IPS-18c (cell line): ENCODE data around the gene SLC45A3.

Experiments used
- H3K4me3 ChIP-seq: 2 replicates; pipeline ENCODE4 v1.7.0; 2013; ENCODE audit warnings: low read depth, mild to moderate bottlenecking, low read length, moderate library complexity; ENCODE audit not compliant: insufficient read depth
- H3K9me3 ChIP-seq: one replicate; pipeline ENCODE4 v1.6.1; 2013; ENCODE audit warnings: mild to moderate bottlenecking, low read length, moderate library complexity; ENCODE audit not compliant: control insufficient read depth, insufficient read depth

Gene SLC45A3

GRCh38 chr1:205676002-205676401 lies 4.3 kb downstream of the SLC45A3 start:
- Histone ChIP-seq H3K9me3 (no peaks in the 10 kb centered on the region), H3K4me3 (0 out of 2 replicates have a peak overlapping the region, but pooled peaks have one; percentile 3)

DNA sequence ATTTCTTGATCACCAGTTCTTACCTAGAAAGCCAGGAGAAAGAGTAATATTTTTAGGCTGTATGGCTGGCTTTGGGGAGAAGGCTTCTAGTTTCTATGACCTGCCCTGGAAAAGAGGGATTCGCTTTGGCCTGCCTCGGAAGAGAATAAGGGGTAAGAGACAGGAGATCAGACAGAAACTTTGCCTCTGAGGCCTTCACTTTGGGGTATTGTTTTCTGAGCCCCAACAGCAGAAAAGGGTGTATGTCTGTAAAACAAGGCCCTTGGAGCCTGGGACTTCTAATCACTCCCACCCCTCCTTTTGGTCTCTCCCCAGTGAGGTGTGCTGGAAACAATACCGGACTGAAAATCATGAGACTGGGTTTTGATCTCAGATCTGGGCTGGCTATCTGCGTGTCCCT lies 5.1 kb downstream of the SLC45A3 start:
- Histone ChIP-seq H3K9me3 (no peaks in the 10 kb centered on the region), H3K4me3 (no peak overlapping the region)

DNA sequence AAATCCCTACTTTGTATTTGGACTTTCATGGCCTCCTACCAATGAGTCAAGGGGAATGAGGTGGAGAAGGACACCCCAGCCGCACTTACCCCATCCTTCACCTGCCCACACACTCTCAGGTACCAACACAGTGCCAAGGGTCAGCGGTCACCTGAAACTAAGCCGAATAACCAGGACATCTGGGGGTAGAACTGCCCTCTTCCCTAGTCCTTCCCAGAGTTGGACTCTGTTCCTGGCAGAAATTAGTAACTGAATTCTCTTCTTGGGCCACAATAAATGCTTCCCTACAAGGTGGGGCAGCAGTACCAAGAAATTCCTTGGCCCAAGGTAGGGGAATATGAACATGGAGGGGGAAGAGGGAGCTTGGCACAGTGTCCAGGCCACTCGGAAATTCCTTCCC lies 7.3 kb downstream of the SLC45A3 start:
- H3K9me3 ChIP-seq, result no peaks in the 10 kb centered on the region
- no peak overlapping the region for H3K4me3 ChIP-seq

- Histone ChIP-seq H3K9me3 (no peaks in the 10 kb centered on the region), H3K4me3 (no peak overlapping the region)
Measured at GRCh38 chr1:205672395-205672889, 7.9 kb downstream of the SLC45A3 start.

GRCh38 chr1:205670611-205671430 lies 9.5 kb downstream of the SLC45A3 start:
- no peak overlapping the region; the same call in 1 of the 2 replicates for H3K4me3 ChIP-seq

DNA sequence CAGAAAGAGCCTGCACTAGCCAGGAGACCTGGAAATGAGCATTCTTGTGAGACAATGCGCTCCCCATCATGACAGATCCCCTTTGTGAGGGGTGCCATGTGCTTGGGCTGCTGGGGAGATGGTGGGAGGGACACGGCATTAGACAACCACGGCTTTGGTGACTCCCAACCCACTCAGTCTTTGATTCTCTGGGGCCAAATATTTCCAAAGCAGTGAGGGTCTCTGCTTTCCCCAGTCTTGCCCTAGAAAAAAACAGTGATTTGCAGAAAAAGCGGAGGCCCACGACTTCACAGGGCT lies 10.2 kb downstream of the SLC45A3 start:
- peak overlapping the region; percentile 28; the same call in 1 of the 2 replicates for H3K4me3 ChIP-seq
- H3K9me3 ChIP-seq, result no peaks in the 10 kb centered on the region

More at GRCh38 chr1:205670611-205671430, 9.5 kb downstream of the SLC45A3 start:
- H3K9me3 ChIP-seq, result no peaks in the 10 kb centered on the region

GRCh38 chr1:205669341-205670149 lies 10.8 kb downstream of the SLC45A3 start:
- no peaks in the 10 kb centered on the region for H3K9me3 ChIP-seq
- peak overlapping the region; percentile 1; the same call in 1 of the 2 replicates for H3K4me3 ChIP-seq

DNA sequence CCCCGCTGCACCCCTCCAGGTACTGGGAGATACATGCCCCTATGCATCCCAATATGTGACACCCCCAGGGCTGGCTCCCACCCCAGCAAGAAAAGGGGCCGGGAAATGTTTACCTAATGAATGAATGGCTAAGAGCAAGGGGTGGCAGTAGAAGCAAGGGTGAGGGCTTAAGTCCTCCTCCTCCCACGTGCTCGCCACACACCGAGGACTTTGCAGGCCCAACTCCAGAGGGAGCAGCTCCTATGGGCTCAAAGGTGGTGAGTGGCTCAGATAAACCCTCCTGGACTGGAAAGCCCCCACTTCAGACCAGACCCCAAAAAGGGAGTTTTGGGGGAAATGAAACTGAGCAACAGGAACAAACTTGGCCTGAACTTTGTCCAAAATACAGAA lies 11.4 kb downstream of the SLC45A3 start:
- H3K4me3 ChIP-seq, result no peak overlapping the region
- H3K9me3 ChIP-seq, result no peaks in the 10 kb centered on the region

DNA sequence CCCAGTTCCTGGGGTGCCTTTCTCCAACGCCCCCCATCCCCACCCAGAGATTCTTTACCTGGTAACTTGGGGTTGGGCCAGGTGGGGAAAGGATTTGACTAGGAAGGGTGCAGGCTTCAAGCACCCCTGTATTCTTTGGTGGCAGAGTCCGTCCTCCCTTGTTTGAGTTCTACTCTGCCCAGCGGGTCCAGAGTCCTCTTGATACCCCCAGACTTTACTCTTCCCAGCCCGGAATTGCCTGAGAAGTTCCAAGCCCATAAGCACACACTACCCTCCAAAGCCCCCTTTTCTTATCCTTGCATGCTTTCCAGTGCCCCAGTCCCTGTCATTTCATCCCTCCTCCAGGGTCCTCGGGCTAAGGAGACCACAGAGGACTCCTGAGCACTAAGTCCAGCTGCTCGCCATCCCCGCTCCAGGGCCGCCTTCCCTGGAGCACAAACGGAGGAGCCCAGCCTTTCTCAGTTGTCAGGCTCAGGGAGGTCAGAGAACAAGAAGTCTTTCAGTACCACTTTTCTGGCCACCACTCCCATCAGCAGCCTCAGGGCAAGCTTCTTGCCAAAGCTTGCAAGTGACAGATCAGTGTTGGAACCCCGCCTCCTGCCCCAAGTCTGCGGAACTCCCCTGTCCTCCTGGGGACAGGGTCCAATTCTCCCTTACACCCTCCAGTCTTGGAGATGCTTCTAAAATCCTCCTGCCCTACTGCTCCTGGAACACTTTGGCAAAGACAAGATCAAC lies 12.2 kb downstream of the SLC45A3 start:
- Histone ChIP-seq H3K4me3 (no peak overlapping the region), H3K9me3 (peaks cover 4% of the 10 kb centered on the region)

DNA sequence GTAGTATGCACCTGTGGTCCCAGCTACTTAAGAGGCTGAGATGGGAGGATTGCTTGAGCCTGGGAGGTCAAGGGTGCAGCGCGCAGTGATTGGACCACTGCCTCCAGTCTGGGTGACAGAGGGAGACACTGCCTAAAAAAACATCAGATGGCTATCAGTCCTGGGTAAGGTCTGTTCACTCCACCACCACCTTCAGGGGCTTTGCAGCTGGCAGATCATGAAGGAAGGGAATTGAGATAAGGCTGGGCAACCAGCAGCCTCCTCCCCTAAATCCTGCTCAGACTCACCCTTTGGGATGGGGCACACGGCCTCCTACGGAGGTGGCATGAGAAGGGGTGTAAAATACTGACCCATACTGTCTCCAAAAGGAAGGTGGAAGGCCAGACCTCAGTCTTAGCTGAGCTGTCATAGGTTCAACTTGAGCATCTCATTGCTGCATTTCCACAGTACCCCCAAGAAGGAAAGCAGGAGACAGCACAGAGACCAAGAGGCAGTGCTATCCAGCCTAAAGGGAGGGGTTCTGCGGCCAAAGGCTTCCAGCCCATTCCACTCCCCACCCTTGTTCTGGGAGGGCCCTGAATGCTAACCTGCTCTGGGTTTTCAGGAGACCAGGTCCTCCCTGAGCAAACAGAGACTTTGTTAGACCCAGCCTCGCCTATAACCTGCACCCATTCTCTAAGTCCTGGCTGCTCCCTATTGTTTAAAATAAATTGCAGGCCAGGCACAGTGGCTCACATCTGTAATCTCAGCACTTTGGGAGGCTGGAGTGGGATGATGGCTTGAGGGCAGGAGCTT lies 13.7 kb downstream of the SLC45A3 start:
- Histone ChIP-seq H3K4me3 (no peak overlapping the region), H3K9me3 (peaks cover 4% of the 10 kb centered on the region)

DNA sequence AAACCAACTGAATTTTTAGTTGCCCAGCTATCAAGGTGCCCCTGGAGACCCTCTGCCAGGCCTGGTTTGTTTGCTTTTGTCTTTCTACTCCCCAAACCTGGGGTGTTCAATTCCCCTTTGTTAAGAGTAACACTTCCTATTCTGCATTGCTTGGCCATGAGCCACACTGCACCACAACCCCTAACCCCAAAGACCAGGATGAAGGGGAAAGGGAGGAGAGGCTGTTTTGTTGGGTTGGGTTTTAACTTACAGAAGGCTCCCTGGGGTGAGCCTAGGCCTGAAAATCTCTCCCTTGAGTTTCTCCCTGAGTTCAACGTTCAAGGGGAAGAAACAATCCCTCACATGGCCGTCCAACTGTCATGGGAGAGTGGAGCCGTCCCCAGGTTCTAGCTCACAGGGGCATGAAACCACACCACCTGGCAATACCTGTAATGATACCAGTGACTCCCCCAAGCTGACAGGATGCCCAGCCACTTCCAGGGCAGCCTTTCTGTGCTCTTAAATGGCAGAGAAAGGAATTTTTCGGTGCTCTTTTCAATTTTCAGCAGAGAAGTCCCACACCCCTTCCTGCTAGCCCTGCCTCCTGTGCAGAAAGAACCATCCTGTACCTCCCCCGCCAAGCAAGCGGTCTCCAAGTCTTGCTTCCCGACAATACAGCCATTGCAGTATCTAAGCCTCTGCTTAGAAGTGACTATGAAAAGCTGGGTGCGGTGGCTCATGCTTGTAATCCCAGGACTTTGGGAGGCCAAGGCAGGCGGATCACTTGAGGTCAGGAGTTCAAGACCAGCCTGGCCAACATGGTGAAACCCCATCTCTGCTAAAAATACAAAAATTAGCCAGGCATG lies 14.9 kb downstream of the SLC45A3 start:
- Histone ChIP-seq H3K9me3 (peaks cover 4% of the 10 kb centered on the region), H3K4me3 (no peak overlapping the region)

- H3K4me3 ChIP-seq, result no peak overlapping the region
Measured at GRCh38 chr1:205664399-205665017, 15.8 kb downstream of the SLC45A3 start.

DNA sequence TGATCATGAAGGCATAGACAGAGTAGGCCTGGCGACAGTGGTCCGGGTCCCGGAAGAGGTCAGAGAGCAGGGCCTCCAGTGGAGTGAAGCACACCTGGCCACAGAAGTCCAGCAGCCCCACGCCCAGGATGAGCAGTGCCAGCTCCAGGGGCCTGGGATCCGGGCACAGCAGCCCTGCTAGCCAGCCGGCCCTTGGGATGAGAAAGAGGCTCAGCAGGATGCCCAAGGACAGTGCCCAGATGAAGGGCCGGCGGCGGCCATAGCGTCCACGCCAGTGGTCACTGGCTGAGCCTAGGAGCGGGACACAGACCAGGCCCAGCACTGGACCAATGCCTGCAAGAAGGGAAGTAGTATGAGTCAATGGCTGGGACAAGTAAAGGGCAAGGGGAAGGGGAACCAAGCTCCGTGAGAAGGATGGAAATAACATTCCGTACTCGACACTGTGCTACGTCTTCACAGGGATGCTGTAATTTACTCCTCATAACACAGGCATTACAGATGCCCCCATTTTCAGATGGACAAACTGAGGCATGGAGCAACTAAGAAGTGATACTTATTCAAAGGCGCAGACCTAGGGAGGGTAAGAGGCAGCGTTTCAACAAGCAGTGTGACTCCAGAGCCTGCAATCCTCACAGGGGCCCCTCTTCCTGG lies 16.9 kb downstream of the SLC45A3 start:
- peaks cover 4% of the 10 kb centered on the region for H3K9me3 ChIP-seq
- H3K4me3 ChIP-seq, result no peak overlapping the region

More at GRCh38 chr1:205664399-205665017, 15.8 kb downstream of the SLC45A3 start:
- H3K9me3 ChIP-seq, result peaks cover 4% of the 10 kb centered on the region

DNA sequence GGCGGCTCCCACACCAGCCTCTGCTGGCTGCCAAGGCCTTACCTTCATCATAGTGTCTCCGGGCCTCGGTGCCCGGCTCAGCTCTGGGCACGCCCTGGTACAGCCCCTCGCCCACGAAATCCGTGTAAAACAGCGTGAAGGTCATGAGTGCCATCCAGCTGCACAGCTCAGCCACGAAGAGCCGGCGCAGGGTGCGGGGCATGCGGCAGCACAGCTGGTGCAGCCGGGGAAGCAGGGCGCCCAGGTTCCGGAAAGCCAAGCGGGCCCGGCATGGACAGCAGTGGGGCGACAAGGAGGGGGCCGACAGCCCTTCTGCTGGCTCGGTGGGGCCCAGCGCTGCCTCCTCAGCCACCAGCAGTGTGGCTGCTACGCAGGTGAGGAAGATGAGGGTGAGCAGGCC lies 17.5 kb downstream of the SLC45A3 start:
- peaks cover 4% of the 10 kb centered on the region for H3K9me3 ChIP-seq
- no peak overlapping the region for H3K4me3 ChIP-seq

GRCh38 chr1:205662135-205662738 lies 18.1 kb downstream of the SLC45A3 start:
- peaks cover 4% of the 10 kb centered on the region for H3K9me3 ChIP-seq
- H3K4me3 ChIP-seq, result no peak overlapping the region
